ENCODE measurements around the gene RHOC. TPM values are rescaled to one million over a fixed set of nuclear protein-coding genes. Genes with fewer than 3 reads are reported as not detected.

Gene RHOC
- total and polyA plus RNA-seq, 4 donors = 50.4 to 102 (median 68.8) TPM

GRCh38 chr1:112686835-112687234, 20.1 kb downstream of the RHOC start:
- H3K27me3 ChIP-seq (ENCODE audit: control insufficient read depth in 4 of 4, insufficient read depth in 4 of 4, low read length in 3 of 4) = no peaks in the 10 kb centered on the region
- TF ChIP-seq TAF1 (conservative IDR thresholded peaks at IDR 0.05) (no peak), YY1 (IDR thresholded peaks at IDR 0.05) (no peak), RAD21 (IDR thresholded peaks at IDR 0.05) (no peak), HNF4G (IDR thresholded peaks at IDR 0.05) (no peak), HNF4A (conservative IDR thresholded peaks at IDR 0.05) (no peak), FOXA2 (IDR thresholded peaks at IDR 0.05) (no peak), MAX (IDR thresholded peaks at IDR 0.05) (no peak), JUND (IDR thresholded peaks at IDR 0.05) (no peak), CTCF (IDR thresholded peaks at IDR 0.05; ENCODE audit: low read depth, low read length, missing input control) (no peak), NR2F2 (IDR thresholded peaks at IDR 0.05) (no peak), SP1 (IDR thresholded peaks at IDR 0.05) (no peak), RXRA (IDR thresholded peaks at IDR 0.05) (no peak), ZBTB33 (IDR thresholded peaks at IDR 0.05) (no peak), ATF3 (IDR thresholded peaks at IDR 0.05) (no peak), REST (IDR thresholded peaks at IDR 0.05) (no peak), GABPA (IDR thresholded peaks at IDR 0.05 in 1 of 2, conservative IDR thresholded peaks at IDR 0.05 in 1 of 2) (no peak), EGR1 (IDR thresholded peaks at IDR 0.05; ENCODE audit: low read depth in 2 of 2) (no peak), FOXA1 (IDR thresholded peaks at IDR 0.05) (no peak)
- H3K9ac ChIP-seq (ENCODE audit: low read depth in 1 of 2, low read length in 2 of 2) = no peak overlapping the region

More at GRCh38 chr1:112686835-112687234, 20.1 kb downstream of the RHOC start:
- no peak overlapping the region for H3K4me3 ChIP-seq (ENCODE audit: low read depth in 1 of 3, low read length in 3 of 3)
- H3K27ac ChIP-seq (ENCODE audit: low read depth in 1 of 2, low read length in 2 of 2) = no peak overlapping the region
- 95% methylated on average over 4 of the region's 4 CpGs for WGBS
- H3K36me3 ChIP-seq (ENCODE audit: control insufficient read depth in 4 of 4, insufficient read depth in 3 of 4, low read depth in 1 of 4, low read length in 3 of 4) = peaks cover 4 to 19% (median 13%) of the 10 kb centered on the region in 4 donors
- H3K9me3 ChIP-seq (ENCODE audit: control insufficient read depth in 4 of 4, low read length in 3 of 4) = no peaks in the 10 kb centered on the region
- H3K4me1 ChIP-seq (ENCODE audit: control insufficient read depth in 4 of 4, insufficient read depth in 4 of 4, low read length in 3 of 4) = no peaks in the 10 kb centered on the region
- DNase-seq (ENCODE audit: low spot score) = no peak

All from liver (tissue), 9 donors.